HAP-1 (cell line): ENCODE results near the gene TUSC2.

Experiments used
- DNase-seq, 2 experiments: peaks; one replicate each; pipeline ENCODE4 v3.0.0-alpha.2; 2016 to 2020; ENCODE audit warnings: low spot score in 2 of 2
- H3K27me3 ChIP-seq: fragments of 250-450 bp; sonication (Bioruptor Pico); 2 replicates; pipeline ENCODE4 v1.5.1; 2020; ENCODE audit warnings: low read depth, mild to moderate bottlenecking, moderate library complexity
- H3K36me3 ChIP-seq: fragments of 250-450 bp; sonication (Bioruptor Pico); replicated peaks from 2 replicates; pipeline ENCODE4 v1.5.1; 2020; ENCODE audit warnings: mild to moderate bottlenecking
- H3K4me1 ChIP-seq: fragments of 250-450 bp; sonication (Bioruptor Pico); 2 replicates; pipeline ENCODE4 v1.5.1; 2020; ENCODE audit warnings: mild to moderate bottlenecking
- H3K4me3 ChIP-seq: fragments of 250-450 bp; sonication (Bioruptor Pico); 2 replicates; pipeline ENCODE4 v1.5.1; 2020; ENCODE audit warnings: mild to moderate bottlenecking, moderate library complexity
- H3K9me3 ChIP-seq: fragments of 250-450 bp; sonication (Bioruptor Pico); 2 replicates; pipeline ENCODE4 v1.5.1; 2020; ENCODE audit warnings: mild to moderate bottlenecking, moderate library complexity
- in situ Hi-C: fragments of 300-500 bp; cut with MboI; formaldehyde crosslinking; loops from 3 replicates; pipeline ENCODE4 v1.14.3; 2020; ENCODE audit warnings: low sequenced_read_pairs, inconsistent platforms, mixed read lengths

TUSC2 gene, protein sequence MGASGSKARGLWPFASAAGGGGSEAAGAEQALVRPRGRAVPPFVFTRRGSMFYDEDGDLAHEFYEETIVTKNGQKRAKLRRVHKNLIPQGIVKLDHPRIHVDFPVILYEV

DNA sequence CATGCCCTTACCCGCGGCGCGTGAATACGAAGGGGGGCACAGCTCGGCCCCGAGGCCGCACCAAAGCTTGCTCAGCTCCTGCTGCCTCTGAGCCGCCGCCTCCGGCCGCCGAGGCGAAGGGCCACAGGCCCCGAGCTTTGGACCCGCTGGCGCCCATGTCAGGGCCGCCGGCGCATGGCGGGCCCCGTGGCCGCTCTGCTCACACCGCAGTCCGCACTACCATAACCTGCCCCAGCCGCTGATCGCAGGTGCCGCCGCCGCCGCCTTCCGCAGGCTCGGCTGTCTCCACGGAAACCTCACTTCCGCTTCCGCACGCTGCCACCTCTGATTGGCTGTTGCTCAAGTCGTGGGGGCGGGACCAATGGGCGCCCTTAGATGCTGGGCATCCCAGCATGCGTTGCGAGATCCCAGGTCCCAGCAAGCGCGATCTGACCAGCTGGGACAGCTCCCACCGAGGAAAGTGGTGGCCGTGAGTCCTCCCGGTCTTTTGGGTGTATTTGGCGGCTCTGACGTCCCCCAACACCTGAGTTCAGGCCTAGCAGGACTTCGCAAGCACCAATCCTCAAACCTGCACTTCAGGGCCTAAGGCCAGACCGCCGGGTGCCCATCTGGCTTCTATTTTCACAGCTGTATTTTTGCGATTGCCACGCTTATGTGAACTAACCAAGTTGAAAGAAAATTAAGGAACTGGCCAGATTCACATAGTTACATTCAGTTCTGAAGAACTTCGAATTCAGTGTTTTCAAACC, at the start of gene TUSC2:
Gene TUSC2, minus strand, starts transcription at position 281 of the 749 bp plus-strand sequence. Its CDS starts 124 bp downstream, at position 157.
- in situ Hi-C loops, result loop anchor here (5.0 kb wide), 1 partner anchor 36 kb away; the partner anchor contains the start of gene IFRD2
- peaks cover 41% of the 10 kb centered on the region for H3K36me3 ChIP-seq
- DNase-seq, result peak; percentile 97 to 98
- H3K9me3 ChIP-seq, result no peaks in the 10 kb centered on the region
- H3K27me3 ChIP-seq, result no peaks in the 10 kb centered on the region
- H3K4me3 ChIP-seq, result peak within 1 kb of the TSS; percentile 70
- peaks cover 6% of the 10 kb centered on the region for H3K4me1 ChIP-seq

DNA sequence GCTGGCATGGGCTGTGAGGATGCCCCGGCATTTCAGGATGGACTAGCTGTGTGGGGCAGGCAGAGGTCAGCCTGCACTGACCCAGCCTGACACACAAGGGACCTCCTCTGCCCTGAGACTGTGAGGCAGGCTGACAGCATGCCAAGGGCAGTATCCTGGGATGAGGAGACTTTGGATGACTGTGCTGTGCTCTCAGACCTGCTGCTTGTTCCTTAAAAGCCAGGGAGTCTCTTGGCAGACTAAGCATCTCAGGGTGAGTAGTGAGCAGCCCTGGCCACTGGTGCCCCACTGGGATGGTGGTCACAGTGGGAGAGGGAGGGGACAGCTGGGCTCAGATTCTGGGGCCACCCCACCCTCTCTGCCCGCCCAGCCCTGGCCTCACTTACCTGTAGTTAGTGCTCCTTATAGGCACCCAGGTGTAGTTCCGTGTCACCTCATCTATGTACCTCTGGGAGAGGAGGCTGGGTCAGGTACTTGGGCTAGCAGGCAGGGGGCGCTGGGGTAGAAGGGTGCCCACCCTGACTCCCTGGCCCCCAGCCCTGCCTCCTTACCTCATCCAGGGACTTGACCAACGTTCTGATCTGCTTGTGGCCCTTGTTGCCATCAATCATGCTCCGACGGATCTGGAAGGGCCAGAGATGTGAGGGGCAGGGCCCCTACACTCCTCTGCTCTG, 47.4 kb upstream of the TUSC2 start:
- Histone ChIP-seq H3K4me3 (no peak overlapping the region), H3K36me3 (no peaks in the 10 kb centered on the region), H3K27me3 (no peaks in the 10 kb centered on the region), H3K9me3 (no peaks in the 10 kb centered on the region), H3K4me1 (no peaks in the 10 kb centered on the region)
- in situ Hi-C loops, result no loop called here
- DNase-seq, result peak in 1 of 2 experiments; percentile 38

DNA sequence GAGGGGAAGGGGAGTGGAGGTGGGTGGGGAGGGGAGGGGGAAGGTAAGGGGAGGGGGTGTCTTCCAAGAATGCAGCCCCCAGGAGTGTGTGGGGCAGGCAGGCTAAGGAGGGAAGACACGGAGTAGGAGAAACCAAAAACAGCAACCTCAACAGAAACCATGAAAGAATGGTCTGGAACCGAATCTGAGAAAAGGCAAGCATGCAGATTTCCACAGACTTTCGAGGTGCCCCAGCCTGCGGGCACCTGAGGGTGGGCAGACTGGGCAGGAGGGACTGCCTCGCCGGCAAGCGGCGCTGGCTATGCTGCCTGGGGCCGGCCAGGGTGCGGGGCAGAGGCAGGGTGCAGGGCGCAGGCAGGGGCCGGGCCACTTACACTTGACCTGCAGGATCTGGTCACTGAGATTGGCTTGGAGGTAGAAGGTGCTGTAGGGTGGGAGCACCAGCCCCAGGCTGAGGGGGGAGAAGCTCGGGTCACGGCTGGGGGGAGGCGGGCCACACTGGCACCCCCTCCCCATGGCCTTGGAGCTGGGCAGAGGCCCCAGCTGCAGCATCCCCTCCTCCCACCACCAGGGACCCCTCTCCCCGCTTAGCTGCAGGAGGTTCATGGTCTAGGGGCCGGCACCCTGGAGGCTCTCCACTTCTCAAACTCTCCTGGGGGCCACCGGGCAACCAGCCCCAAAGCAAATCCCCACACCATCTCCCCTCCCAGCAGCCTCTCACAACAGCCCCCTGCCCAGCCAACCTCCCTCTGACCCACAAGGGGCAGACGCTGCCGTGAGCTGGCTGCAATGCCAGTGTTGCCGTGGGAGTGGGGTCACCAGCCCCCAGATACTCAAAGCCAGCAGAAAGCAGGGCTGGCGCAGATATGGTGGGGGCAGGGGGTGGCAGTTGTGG, 46.6 kb upstream of the TUSC2 start:
- Histone ChIP-seq H3K4me3 (no peak overlapping the region), H3K27me3 (no peaks in the 10 kb centered on the region)

DNA sequence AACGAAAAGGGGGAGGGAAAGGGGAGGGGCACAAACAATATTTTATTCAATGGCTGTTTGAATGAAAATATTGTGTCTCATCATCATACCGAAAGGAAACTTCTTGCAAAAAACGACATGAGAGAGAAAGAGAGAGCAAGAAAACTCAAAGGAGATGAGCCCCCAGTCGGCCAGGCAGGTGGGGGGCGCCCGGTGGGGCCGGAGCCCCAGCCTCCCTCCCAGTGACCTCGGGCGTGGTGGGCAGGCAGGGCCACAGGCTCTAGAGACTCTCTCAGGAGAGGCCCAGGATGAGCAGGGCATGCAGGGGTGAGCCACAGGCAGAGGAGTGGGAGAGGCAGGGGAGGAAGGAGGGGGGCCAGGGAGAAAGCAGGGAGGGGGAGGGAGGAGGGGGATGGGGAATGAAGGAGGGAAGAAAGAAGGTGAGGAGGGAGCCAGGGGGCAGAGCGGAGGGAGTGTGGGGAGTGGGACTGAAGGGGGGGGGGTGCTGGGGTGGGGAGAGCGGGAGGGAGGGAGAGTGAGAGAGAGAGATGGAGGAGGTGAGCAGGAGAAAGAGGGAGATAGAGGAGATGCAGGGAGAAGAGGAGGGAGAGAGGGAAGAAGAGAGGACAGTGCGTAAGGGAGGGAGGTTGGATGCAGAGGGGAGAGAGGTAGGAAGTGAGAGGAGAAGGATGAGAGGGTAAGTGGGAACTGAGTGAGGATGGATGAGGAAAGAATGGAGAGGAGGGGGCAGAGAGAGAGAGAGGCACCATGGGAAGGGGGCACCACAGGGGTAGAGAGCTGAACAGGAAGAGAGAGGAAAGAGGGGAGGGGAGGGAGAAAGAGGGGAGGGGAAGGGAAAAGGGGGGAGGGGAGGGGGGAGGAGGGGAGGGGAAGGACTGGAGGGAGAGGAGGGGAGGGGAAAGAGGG, 45.4 kb upstream of the TUSC2 start:
- H3K4me1 ChIP-seq, result no peaks in the 10 kb centered on the region
- in situ Hi-C loops, result no loop called here
- H3K9me3 ChIP-seq, result no peaks in the 10 kb centered on the region

More for the DNA sequence above, 46.6 kb upstream of the TUSC2 start:
- no peak for DNase-seq
- no peaks in the 10 kb centered on the region for H3K4me1 ChIP-seq
- H3K9me3 ChIP-seq, result no peaks in the 10 kb centered on the region
- in situ Hi-C loops, result no loop called here
- H3K36me3 ChIP-seq, result no peaks in the 10 kb centered on the region

DNA sequence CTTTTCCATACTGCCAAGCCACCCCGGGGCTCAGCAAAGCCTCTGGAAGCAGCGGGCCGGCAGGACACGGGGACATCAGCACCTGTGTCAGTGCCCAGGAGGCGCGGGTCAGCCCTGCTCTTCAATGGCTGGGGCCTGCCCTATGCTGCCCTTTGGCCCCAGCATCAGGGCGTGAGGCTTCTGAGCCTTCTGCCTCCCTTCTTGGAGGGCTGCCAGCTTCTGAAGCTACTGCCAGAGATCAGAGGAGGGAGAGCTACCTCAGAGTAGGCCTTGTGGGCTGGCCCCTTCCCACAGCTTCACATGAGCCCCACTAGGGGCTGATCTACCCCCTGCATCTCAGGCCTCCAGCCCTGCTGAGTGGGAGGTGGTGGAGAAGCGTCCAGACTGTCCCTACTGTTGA, 44.3 kb upstream of the TUSC2 start:
- no peak for DNase-seq
- Histone ChIP-seq H3K4me3 (no peak overlapping the region), H3K36me3 (no peaks in the 10 kb centered on the region), H3K9me3 (no peaks in the 10 kb centered on the region), H3K4me1 (no peaks in the 10 kb centered on the region), H3K27me3 (no peaks in the 10 kb centered on the region)
- in situ Hi-C loops, result no loop called here

More for the DNA sequence above, 45.4 kb upstream of the TUSC2 start:
- no peaks in the 10 kb centered on the region for H3K27me3 ChIP-seq
- no peak for DNase-seq
- H3K36me3 ChIP-seq, result no peaks in the 10 kb centered on the region
- no peak overlapping the region for H3K4me3 ChIP-seq

DNA sequence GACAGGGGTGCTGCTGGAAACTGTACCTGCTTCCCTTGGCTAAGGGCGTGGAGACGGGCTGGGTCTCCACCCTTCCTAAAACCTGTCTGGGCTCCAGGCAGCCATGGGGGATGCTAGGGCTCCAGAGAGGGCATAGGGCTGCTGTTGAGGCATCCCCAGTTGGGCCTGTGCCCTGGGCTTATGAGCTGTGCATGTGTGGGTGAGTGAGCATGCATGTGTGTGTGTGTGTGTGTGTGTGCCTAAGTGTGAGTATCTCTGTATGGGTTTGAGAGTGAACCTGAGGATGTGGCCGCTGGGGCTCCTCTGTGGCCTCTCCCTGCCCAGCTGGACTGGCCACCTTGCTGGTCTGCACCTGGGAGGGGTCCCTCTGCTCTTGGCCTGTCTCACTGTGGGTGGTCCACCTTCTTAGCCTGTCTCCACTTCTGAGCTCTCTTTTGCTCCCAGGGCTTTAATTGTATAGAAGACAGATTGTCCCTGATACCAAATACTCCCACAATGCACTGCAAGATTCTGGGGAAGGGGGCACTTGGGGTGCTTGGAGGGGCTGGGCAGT, 43.2 kb upstream of the TUSC2 start:
- in situ Hi-C loops, result no loop called here
- Histone ChIP-seq H3K4me1 (no peaks in the 10 kb centered on the region), H3K4me3 (no peak overlapping the region), H3K9me3 (no peaks in the 10 kb centered on the region), H3K36me3 (no peaks in the 10 kb centered on the region), H3K27me3 (no peaks in the 10 kb centered on the region)
- no peak for DNase-seq

DNA sequence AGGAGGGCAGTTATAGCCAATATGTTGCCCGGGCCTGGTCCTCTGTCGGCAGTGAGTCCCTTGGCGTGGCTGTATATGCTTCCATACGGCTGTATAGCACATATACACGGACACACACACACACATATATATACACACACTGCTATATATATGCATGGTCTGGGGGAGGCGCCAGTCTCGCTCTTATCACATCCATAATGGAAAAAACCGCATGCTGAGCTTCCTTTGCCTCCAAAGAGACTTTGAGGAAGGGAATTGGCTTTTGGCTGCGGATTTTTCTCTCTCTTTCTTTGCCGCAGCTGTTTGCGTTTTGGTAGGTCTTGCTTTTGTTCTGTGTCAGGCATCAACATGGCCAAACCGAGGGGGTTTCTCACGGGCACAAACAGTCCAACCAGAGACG, 42.6 kb upstream of the TUSC2 start:
- Histone ChIP-seq H3K4me1 (no peaks in the 10 kb centered on the region), H3K36me3 (no peaks in the 10 kb centered on the region), H3K4me3 (no peak overlapping the region), H3K27me3 (no peaks in the 10 kb centered on the region), H3K9me3 (no peaks in the 10 kb centered on the region)
- in situ Hi-C loops, result no loop called here
- peak; percentile 41 to 46 for DNase-seq

DNA sequence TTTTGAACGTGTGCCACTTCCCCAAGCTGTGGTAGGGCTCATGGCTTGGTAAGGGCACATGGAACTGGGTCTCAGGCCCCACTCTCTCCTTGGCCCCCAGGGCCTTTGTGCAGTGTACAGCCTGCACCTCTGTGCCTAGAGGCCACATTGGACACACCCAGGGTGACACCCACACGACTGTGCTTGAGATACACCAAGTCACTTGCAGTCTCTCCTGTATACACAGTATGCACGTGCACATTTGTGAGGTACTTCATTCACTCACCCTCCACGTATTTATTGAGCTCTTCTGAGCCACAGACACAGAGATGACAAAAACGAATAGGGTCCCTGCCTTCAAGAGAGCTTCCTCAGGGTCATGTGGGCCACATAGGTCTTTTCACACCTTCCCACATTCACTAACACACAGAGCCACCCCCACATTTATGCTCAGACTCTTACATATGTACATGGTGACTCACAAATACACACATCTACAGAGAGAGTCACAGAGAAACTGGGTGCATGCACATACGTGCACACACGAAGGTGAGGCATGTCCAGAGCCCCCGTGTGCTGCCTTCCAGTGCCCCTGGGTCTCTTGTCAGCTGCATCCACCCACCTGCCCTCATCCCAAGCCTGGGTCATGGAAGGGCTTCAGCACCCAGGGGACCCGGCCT, 41.1 kb upstream of the TUSC2 start:
- H3K27me3 ChIP-seq, result no peaks in the 10 kb centered on the region
- no peaks in the 10 kb centered on the region for H3K36me3 ChIP-seq
- no peaks in the 10 kb centered on the region for H3K9me3 ChIP-seq
- DNase-seq, result no peak
- in situ Hi-C loops, result no loop called here
- H3K4me3 ChIP-seq, result no peak overlapping the region
- H3K4me1 ChIP-seq, result peaks cover 3% of the 10 kb centered on the region

DNA sequence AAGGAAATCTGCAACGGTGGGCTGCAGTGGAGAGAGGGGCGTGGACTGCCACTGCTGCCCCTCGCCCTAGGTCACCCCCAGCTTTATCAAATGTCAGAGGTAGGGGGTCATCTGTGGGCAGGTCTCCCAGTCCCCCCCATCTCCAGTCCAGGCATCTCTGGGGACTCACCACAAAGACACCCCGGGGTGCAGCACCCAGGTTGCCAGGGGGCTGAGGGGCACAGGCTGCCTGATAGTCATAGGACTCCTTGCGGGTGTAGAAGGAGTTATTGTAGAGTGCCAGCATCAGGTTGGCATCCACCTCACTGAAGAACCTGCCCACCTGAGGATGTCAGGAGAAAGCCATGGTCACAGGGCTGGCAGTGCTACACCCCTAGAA, 37.8 kb upstream of the TUSC2 start:
- DNase-seq, result no peak
- Histone ChIP-seq H3K27me3 (no peaks in the 10 kb centered on the region), H3K9me3 (no peaks in the 10 kb centered on the region), H3K36me3 (no peaks in the 10 kb centered on the region), H3K4me1 (peaks cover 3% of the 10 kb centered on the region), H3K4me3 (no peak overlapping the region; the same call in 1 of the 2 replicates)
- in situ Hi-C loops, result no loop called here

DNA sequence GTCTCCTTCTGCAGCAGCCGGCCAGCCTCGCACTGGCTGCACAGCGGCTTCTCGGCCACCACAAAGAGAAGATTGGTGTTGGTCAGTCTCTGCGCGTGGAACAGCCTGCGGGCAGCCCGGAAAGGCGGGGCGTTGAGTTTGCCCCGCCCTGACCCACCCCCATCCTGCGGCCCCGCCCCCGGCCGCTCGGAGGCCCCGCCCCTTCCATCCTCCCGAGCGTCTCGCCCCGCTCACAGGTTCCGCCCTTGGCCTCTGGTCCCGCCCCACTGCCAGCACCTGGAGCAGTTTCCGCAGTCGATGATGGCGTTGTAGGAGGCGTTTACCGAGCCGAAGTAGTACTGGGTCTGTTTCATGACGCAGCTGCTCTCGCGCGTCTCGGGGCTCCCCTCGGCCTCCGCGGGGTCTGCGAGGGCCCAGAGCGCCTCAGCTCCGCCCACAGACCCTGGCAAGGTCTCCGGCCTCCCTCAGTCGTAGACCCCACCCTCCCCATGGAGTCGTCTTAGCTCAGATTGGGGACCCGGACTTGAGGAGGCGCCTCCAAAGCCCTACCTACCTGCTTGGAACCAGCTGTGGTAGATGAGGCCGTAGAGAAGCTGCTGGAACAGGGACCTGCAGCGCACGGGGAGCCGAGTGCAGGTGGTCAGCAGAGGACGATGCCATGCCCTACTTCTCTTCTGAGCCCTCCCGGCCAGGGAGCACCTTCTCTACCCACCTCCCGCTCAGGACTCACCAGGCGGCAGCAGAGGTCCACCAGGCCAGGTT, 37.2 kb upstream of the TUSC2 start:
- Histone ChIP-seq H3K9me3 (no peaks in the 10 kb centered on the region), H3K4me1 (peaks cover 3% of the 10 kb centered on the region), H3K36me3 (no peaks in the 10 kb centered on the region), H3K4me3 (peak overlapping the region; percentile 29), H3K27me3 (no peaks in the 10 kb centered on the region)
- DNase-seq, result peak; percentile 73 to 95
- in situ Hi-C loops, result no loop called here

DNA sequence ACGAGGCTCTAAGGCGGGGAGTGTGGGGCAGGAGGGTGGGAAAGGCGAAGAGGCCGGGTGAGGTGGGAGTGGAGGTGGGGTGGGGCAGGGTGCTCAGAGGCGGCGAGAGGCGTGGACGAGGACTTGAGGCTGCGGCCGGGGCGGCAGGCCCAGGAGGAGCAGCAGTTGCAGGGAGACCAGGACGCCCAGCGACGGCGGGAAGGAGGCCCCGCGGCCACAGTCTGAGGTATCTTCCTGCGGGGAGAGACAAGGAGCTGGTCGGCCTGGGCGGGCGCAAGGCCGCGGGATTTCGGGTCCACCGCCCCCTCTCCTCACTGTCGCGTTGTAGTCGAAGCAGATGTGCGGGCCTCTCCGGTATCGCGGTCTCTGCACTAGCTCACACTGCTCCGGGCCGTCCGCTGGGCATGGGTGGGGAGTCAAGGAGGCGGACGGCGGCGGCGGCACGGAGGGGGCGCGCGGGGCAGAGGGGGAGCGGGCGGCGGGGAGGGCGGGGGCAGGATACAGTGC, 36.6 kb upstream of the TUSC2 start:
- no peak for DNase-seq
- Histone ChIP-seq H3K9me3 (no peaks in the 10 kb centered on the region), H3K4me3 (peak overlapping the region; percentile 29), H3K4me1 (peaks cover 7% of the 10 kb centered on the region), H3K27me3 (no peaks in the 10 kb centered on the region), H3K36me3 (no peaks in the 10 kb centered on the region)
- in situ Hi-C loops, result no loop called here
